SK-N-SH (cell line): Measurements from ENCODE around the gene BEGAIN.

Experiments
- EZH2phosphoT487 ChIP-seq: fragments of 200-600 bp; sonication (generic); IDR thresholded peaks from 2 replicates; pipeline ENCODE4 v1.6.1; 2017; ENCODE audit warnings: low read depth, mixed run types, mild to moderate bottlenecking, antibody characterized with exemption, moderate library complexity, borderline replicate concordance
- NRF1 ChIP-seq: IDR thresholded peaks from 2 replicates; pipeline ENCODE4 v1.6.1; 2012; ENCODE audit warnings: low read depth, mild to moderate bottlenecking, low read length
- POLR2AphosphoS5 ChIP-seq: IDR thresholded peaks from 2 replicates; pipeline ENCODE4 v1.6.1; 2012; ENCODE audit warnings: low read depth, low read length
- RCOR1 ChIP-seq: fragments of 150-350 bp; IDR thresholded peaks from 2 replicates; pipeline ENCODE4 v1.6.1; 2017; ENCODE audit warnings: antibody characterized with exemption, low read length
- SIN3A ChIP-seq: IDR thresholded peaks from 2 replicates; pipeline ENCODE4 v1.6.1; 2012; ENCODE audit warnings: low read depth, mild to moderate bottlenecking, low read length, moderate library complexity, borderline replicate concordance
- SMC3 ChIP-seq: IDR thresholded peaks from 2 replicates; pipeline ENCODE4 v1.6.1; 2012; ENCODE audit warnings: low read depth, low read length, improper control_type of control experiment
- TAF1 ChIP-seq: IDR thresholded peaks from 2 replicates; pipeline ENCODE4 v1.6.1; 2012; ENCODE audit warnings: low read depth, mild to moderate bottlenecking, low read length, moderate library complexity, borderline replicate concordance
- TF ChIP-seq, protein P1 (sequence below): fragments of 200-600 bp; sonication (generic); IDR thresholded peaks from 2 replicates; pipeline ENCODE4 v1.6.1; 2017; ENCODE audit warnings: antibody characterized with exemption, mild to moderate bottlenecking, moderate library complexity
- TF ChIP-seq, protein P2 (sequence below): IDR thresholded peaks from 2 replicates; pipeline ENCODE4 v1.6.1; 2012; ENCODE audit warnings: mild to moderate bottlenecking, low read depth, low read length, moderate library complexity
- TF ChIP-seq, protein P3 (sequence below): IDR thresholded peaks from 2 replicates; pipeline ENCODE4 v1.4.0; 2012; ENCODE audit warnings: low read depth
- TF ChIP-seq, protein P4 (sequence below): fragments of 150-350 bp; IDR thresholded peaks from 2 replicates; pipeline ENCODE4 v1.6.1; 2016; ENCODE audit warnings: mild to moderate bottlenecking, low read depth, low read length

DNA sequence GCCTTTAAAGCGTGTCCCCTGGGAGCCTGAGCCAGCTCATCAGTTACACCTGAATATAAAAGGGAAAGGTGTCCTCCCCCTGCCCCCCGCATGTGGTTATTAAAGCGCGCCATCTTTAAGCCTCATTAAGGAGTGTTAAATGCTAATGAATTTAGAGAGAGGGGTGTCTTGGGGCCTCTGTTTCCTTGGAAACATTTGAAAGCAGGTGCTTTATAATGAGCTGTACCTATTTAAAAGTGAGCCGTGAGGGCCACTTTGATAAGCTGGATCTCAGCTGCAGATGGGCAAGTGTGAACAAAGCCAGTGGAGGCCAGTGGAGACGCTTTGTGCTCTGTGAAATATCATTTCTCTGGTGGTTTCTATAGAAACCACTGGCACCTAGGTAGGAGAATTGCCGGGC lies 84.0 kb downstream of the BEGAIN start:
- no peak for TF ChIP-seq SIN3A
- TF ChIP-seq, protein P1, sequence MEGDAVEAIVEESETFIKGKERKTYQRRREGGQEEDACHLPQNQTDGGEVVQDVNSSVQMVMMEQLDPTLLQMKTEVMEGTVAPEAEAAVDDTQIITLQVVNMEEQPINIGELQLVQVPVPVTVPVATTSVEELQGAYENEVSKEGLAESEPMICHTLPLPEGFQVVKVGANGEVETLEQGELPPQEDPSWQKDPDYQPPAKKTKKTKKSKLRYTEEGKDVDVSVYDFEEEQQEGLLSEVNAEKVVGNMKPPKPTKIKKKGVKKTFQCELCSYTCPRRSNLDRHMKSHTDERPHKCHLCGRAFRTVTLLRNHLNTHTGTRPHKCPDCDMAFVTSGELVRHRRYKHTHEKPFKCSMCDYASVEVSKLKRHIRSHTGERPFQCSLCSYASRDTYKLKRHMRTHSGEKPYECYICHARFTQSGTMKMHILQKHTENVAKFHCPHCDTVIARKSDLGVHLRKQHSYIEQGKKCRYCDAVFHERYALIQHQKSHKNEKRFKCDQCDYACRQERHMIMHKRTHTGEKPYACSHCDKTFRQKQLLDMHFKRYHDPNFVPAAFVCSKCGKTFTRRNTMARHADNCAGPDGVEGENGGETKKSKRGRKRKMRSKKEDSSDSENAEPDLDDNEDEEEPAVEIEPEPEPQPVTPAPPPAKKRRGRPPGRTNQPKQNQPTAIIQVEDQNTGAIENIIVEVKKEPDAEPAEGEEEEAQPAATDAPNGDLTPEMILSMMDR = no peak
- TF ChIP-seq POLR2AphosphoS5 = no peak
- TF ChIP-seq EZH2phosphoT487 = no peak
- TF ChIP-seq, protein P2, sequence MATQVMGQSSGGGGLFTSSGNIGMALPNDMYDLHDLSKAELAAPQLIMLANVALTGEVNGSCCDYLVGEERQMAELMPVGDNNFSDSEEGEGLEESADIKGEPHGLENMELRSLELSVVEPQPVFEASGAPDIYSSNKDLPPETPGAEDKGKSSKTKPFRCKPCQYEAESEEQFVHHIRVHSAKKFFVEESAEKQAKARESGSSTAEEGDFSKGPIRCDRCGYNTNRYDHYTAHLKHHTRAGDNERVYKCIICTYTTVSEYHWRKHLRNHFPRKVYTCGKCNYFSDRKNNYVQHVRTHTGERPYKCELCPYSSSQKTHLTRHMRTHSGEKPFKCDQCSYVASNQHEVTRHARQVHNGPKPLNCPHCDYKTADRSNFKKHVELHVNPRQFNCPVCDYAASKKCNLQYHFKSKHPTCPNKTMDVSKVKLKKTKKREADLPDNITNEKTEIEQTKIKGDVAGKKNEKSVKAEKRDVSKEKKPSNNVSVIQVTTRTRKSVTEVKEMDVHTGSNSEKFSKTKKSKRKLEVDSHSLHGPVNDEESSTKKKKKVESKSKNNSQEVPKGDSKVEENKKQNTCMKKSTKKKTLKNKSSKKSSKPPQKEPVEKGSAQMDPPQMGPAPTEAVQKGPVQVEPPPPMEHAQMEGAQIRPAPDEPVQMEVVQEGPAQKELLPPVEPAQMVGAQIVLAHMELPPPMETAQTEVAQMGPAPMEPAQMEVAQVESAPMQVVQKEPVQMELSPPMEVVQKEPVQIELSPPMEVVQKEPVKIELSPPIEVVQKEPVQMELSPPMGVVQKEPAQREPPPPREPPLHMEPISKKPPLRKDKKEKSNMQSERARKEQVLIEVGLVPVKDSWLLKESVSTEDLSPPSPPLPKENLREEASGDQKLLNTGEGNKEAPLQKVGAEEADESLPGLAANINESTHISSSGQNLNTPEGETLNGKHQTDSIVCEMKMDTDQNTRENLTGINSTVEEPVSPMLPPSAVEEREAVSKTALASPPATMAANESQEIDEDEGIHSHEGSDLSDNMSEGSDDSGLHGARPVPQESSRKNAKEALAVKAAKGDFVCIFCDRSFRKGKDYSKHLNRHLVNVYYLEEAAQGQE = no peak
- TF ChIP-seq, protein P3, sequence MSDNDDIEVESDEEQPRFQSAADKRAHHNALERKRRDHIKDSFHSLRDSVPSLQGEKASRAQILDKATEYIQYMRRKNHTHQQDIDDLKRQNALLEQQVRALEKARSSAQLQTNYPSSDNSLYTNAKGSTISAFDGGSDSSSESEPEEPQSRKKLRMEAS = no peak
- no peak for TF ChIP-seq SMC3
- TF ChIP-seq NRF1 = no peak
- no peak for TF ChIP-seq TAF1
- TF ChIP-seq, protein P4, sequence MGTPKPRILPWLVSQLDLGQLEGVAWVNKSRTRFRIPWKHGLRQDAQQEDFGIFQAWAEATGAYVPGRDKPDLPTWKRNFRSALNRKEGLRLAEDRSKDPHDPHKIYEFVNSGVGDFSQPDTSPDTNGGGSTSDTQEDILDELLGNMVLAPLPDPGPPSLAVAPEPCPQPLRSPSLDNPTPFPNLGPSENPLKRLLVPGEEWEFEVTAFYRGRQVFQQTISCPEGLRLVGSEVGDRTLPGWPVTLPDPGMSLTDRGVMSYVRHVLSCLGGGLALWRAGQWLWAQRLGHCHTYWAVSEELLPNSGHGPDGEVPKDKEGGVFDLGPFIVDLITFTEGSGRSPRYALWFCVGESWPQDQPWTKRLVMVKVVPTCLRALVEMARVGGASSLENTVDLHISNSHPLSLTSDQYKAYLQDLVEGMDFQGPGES = no peak
- TF ChIP-seq RCOR1 = no peak
